ENCODE results near the gene PSMC2.

Gene PSMC2

DNA sequence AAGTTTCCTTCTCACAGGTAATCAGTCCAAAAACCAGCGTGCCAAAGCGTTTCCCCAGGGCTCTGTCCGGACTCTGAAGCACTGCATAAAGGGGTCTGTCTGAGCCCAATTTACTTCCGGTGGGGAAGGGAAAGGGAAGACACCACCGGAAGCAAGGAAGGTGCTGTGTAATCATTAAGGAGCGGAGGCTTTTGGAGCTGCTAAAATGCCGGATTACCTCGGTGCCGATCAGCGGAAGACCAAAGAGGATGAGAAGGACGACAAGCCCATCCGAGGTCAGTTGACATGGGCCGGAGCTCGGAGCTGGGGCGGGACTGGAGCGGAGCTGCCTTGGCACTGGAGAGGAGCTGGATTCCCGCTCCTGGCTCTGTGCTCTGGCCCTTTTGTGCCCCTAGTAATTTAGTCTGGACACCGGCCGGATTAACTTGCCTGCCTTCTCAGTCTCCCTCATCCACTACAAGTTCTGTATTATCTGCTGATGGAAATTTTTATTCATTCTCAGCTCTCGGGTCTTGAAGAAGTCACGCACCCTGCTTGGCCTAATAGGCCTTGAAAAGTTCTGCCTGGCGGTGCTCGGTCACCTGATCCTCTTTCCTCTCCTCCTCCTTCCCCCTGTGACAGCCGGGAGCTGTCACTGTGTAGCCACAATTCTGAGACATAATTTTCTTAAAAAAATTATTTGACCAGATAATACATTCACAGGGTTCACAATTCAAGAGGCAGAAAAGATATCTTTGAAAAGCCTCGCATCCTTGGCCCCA lies at the start of gene PSMC2:
PSMC2 (plus strand) TSS at position 137 of the 761 bp plus-strand sequence; CDS start at position 206, 69 bp downstream.
- DNase-seq (ENCODE audit: low read depth): peak; percentile 94

DNA sequence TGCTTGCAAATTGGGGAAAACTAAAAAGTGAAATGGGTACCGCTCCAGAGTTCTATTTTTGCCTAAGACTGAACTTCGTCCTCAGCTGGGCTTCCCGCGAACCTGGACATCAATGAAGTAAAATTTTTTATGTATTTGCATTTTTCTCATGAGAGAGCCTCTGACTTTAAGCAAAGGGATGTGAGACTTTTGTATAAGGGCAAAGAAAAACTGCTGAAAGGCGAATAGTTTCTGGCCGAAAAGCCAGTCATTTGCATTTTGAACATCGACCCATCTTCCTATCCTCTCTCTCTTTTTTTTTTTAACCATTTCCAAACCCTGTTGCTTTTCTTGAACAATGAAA lies 49.6 kb upstream of the PSMC2 start:
- no peak for DNase-seq (ENCODE audit: low read depth)

DNA sequence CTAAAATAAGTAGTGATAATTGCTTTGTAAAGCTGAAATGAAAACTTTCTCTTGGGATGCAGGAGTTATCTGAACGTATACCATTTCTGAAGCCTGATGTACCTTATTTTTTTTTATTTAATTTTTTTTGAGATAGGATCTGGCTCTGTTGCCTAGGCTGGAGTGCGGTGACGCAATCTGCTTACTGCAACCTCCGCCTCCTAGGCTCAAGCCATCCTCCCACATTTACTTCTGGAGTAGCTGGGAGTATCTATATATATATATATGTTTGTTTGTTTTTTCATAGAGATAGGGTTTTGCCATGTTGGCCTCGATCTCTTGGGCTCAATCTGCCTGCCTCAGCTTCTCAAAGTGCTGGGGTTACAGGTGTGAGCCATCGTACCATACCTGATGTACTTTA lies 47.8 kb upstream of the PSMC2 start:
- no peak for DNase-seq (ENCODE audit: low read depth)

GRCh38 chr7:103301441-103301840 lies 46.0 kb upstream of the PSMC2 start:
- no peak for DNase-seq (ENCODE audit: low read depth)

- no peak for DNase-seq (ENCODE audit: low read depth)
Observed at GRCh38 chr7:103307503-103308231, 39.8 kb upstream of the PSMC2 start.

- DNase-seq (ENCODE audit: low read depth): no peak
Observed at GRCh38 chr7:103314852-103315251, 32.6 kb upstream of the PSMC2 start.

GRCh38 chr7:103316380-103316941 lies 31.0 kb upstream of the PSMC2 start:
- DNase-seq (ENCODE audit: low read depth): no peak

- no peak for DNase-seq (ENCODE audit: low read depth)
Observed at GRCh38 chr7:103317009-103317408, 30.4 kb upstream of the PSMC2 start.

GRCh38 chr7:103325744-103326143 lies 21.7 kb upstream of the PSMC2 start:
- no peak for DNase-seq (ENCODE audit: low read depth)

DNA sequence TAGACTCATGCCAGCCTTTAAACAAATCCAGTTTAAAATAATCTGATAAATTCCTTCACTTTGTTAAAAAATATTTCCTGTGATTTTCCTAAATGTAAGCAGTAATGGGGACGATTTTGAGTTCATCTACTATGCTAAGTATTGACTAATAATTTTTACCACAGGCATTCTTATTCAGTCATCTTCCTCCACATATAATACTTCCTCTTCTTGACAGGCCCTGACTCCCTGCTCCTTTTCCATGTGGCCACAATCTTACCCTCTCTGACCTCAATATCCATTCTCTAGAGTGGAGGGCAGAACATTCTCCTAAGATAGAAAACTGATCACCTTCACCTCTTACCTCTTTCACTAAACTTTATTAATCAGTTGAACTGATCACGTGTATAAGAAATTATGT lies 10.7 kb upstream of the PSMC2 start:
- no peak for DNase-seq (ENCODE audit: low read depth)

DNA sequence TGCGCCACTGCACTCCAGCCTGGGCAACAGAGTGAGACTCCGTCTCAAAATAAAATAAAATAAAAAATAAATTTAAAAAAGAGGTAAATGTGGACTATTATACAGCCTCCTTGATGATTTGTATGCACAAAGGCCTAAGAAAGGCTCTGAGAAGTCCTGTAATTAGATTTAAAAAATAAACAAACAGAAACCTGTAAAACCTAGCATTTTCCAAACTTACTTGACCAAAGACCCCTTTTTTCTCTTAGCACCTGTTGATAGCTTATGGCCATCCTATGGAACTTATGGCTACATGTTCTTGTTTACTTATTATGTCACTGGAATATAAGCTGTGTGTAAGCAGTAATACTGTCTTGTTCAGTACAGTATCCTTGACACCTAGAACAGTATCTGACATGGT lies 8.6 kb upstream of the PSMC2 start:
- no peak for DNase-seq (ENCODE audit: low read depth)

DNA sequence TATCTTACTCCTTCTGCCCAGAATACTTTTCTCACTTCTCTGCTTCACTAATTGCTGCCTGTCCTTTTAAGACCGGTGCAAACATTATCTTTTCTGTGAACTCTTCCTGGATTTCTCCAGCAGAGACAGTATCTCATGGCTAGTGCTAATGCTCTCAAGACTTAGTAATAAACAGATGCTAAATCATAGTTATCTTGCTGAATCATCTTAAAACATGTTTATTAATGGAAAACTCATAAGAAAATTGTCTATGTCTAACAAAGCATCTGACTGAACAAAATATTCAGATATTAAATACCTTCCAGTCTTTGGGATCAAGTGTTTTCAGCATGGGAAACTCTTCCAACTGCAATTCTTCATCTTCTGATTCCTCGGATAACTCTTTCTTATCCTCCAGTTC lies 6.0 kb upstream of the PSMC2 start:
- no peak for DNase-seq (ENCODE audit: low read depth)

GRCh38 chr7:103343332-103343731 lies 4.1 kb upstream of the PSMC2 start:
- DNase-seq (ENCODE audit: low read depth): no peak

GRCh38 chr7:103343758-103344452 lies 3.5 kb upstream of the PSMC2 start:
- DNase-seq (ENCODE audit: low read depth): peak; percentile 43

DNA sequence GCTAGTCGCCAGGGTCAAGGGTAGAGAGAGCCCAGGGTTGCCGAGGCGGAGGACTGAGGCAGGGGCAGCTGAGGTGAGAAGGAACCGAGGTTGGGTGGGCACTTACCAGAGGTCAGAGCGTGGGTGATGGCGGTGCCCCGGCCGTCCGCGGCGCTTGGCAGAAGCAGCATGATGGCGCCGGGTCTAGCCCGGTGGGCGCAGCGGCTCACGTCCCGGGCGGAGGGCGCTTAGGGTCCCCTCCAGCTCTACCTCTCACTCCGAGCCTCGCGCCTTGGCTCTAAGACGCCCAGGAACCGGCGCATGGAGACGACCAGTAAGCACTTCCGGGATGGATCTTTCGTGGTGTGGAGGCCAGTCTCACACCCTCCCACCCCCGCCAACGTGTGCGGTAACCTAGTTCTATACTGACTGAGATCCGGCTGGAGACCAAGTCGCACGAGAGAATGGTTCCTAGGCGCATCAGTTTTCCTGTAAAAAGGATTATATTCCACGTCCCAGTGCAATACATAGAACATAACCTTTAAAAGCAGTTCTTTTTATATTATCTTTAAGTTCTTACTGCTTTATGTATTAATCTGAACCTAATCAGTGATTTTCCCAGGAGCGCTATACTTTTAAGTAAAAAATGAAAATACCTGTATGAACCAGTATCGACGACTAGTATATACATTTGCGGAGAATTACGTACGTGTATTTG lies 2.8 kb upstream of the PSMC2 start, which contains the start of gene DNAJC2:
DNAJC2 (minus strand) TSS at position 315 of the 697 bp plus-strand sequence; CDS start at position 170, 145 bp downstream.
- DNase-seq (ENCODE audit: low read depth): peak; percentile 85

DNA sequence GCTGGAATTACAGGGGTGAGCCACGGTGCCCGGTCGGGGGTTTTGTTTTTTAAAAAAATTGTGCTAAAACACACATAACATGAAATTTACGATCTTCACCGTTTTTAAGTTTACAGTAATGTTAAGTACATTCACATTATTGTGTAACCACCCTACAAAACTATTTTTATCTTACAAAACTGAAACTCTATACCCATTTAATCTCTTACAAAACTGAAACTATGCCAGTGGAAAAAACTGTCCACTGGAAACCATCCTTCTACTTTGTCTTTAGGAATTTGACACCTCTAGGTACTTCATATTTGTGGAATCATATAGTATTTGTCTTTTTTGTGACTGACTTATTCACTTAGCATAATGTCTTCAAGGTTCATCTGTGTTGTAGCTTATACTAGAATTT lies 1.0 kb upstream of the PSMC2 start:
- no peak for DNase-seq (ENCODE audit: low read depth)

DNA sequence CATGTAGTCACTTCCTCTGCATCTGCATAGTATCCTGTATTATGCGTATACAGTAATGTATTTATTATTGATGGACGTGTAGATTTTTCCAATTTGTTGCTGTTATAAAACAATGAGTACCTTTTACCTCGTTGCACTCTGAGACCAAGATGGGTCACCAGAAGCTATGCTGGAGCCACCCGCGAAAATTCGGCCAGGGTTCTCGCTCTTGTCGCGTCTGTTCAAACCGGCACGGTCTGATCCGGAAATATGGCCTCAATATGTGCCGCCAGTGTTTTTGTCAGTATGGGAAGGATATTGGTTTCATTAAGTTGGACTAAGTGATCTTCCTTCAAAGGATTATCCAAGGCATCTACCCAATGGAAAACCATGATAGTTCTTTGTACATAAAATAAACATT lies 1.0 kb downstream of the PSMC2 start:
- no peak for DNase-seq (ENCODE audit: low read depth)

- no peak for DNase-seq (ENCODE audit: low read depth)
Observed at GRCh38 chr7:103348959-103349358, 1.5 kb downstream of the PSMC2 start.

DNA sequence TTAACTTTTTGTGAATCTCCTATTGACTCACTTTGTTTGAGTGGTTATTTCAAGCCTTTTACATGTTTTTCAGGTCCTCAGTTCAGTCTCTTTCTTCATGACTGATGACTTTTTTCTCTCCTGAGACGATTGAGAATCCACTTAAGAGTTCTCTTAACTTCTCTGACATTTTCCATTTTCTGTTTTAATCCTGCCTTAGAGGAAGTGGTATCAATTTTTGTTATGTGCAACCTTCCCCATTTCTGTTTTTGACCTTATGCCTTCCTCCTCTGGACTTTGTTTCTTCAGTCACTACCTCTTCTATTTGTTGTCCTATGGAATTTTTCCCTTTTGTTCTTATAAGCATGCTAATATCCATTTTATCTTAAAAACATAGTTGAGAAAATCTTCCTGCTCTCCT lies 2.4 kb downstream of the PSMC2 start:
- DNase-seq (ENCODE audit: low read depth): no peak

GRCh38 chr7:103369432-103369831 lies 22.0 kb downstream of the PSMC2 start:
- no peak for DNase-seq (ENCODE audit: low read depth)

DNA sequence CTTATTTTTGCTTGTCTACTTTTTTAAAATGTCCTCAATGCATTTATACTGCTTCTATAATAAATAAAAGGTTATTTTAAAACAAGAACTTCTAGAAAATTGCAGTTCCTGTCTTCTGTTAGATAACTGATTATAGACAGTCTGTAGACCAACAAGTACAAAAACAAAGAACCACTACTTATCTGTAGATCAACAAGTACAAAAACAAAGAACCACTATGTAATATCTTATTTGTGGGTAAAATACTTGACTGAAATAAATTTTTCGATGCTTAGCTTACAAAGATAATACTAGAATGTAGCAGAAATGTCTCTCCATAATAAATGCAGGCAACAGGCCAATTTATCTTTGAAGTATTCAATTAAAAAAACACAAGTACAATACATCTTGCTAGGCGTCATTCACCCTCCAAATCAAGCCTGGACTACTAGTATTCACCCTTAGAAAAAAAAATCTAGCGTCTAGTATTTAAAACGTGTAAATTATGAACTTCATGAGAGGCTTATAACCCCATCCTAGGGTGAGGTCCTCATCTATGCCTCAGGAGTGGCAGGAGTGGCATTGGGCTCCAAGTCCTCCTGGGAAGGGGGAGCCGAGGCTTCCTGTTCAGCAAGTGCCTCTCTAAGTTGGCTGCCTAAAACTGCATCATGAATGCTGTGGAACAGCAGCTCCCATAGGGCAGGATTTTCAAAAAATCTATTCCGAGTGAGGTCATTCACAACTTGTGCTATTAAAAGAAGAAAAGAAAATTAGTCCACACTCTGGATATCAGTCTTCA lies 26.6 kb downstream of the PSMC2 start:
- DNase-seq (ENCODE audit: low read depth): no peak

All from CMK (cell line).